Progenitor cell of endocrine pancreas (in vitro differentiated cells): ENCODE data around the gene ZNF776. TPM values are rescaled to one million over a fixed set of nuclear protein-coding genes. Genes with fewer than 3 reads are reported as not detected.
"Not testable (repeated sequence)": the region's sequence is repeated elsewhere in the genome, so short reads cannot be mapped to it uniquely, and the experiment has no call there.

Source experiments
- DNase-seq: peaks from one replicate; pipeline ENCODE4 v3.0.0; 2021; ENCODE audit warnings: low spot score; ENCODE audit not compliant: unreplicated experiment
- H3K27ac Mint-ChIP-seq: 2 replicates; pipeline ENCODE4 v1.8.0; 2021; ENCODE audit warnings: mild to moderate bottlenecking, moderate library complexity, mixed read lengths
- H3K27me3 Mint-ChIP-seq: 2 replicates; pipeline ENCODE4 v1.8.0; 2021; ENCODE audit warnings: mixed read lengths
- H3K36me3 Mint-ChIP-seq: 2 replicates; pipeline ENCODE4 v1.8.0; 2022; ENCODE audit warnings: mixed read lengths; ENCODE audit not compliant: insufficient read depth
- H3K4me1 Mint-ChIP-seq: 2 replicates; pipeline ENCODE4 v1.8.0; 2021; ENCODE audit warnings: low read depth, mixed read lengths
- H3K4me3 Mint-ChIP-seq: 2 replicates; pipeline ENCODE4 v1.8.0; 2021; ENCODE audit warnings: low read depth, mild to moderate bottlenecking, moderate library complexity, mixed read lengths
- H3K9me3 Mint-ChIP-seq: 2 replicates; pipeline ENCODE4 v1.8.0; 2021; ENCODE audit warnings: low read depth, mixed read lengths
- total RNA-seq: library from RNA; stranded (reverse); gene quantifications from 2 replicates; pipeline ENCODE4 v1.2.1, GENCODE V29; 2021
- TF ChIP-seq, protein P1 (sequence below): fragments of 200-600 bp; sonication (generic); IDR thresholded peaks from one replicate; pipeline ENCODE4 v1.5.0; 2021; ENCODE audit warnings: antibody characterized with exemption, mild to moderate bottlenecking; ENCODE audit not compliant: unreplicated experiment

Gene ZNF776
- total RNA-seq, 1 donor from 2014 or later, result 35.3 TPM

GRCh38 chr19:57789288-57789687 lies 42.7 kb downstream of the ZNF776 start:
- Mint-ChIP-seq H3K9me3 (peaks cover 6% of the 10 kb centered on the region), H3K4me3 (no peak overlapping the region), H3K4me1 (no peaks in the 10 kb centered on the region), H3K36me3 (peaks cover 48% of the 10 kb centered on the region), H3K27ac (no peak overlapping the region), H3K27me3 (no peaks in the 10 kb centered on the region)
- TF ChIP-seq, protein P1, sequence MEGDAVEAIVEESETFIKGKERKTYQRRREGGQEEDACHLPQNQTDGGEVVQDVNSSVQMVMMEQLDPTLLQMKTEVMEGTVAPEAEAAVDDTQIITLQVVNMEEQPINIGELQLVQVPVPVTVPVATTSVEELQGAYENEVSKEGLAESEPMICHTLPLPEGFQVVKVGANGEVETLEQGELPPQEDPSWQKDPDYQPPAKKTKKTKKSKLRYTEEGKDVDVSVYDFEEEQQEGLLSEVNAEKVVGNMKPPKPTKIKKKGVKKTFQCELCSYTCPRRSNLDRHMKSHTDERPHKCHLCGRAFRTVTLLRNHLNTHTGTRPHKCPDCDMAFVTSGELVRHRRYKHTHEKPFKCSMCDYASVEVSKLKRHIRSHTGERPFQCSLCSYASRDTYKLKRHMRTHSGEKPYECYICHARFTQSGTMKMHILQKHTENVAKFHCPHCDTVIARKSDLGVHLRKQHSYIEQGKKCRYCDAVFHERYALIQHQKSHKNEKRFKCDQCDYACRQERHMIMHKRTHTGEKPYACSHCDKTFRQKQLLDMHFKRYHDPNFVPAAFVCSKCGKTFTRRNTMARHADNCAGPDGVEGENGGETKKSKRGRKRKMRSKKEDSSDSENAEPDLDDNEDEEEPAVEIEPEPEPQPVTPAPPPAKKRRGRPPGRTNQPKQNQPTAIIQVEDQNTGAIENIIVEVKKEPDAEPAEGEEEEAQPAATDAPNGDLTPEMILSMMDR, result no peak
- DNase-seq, result no peak

DNA sequence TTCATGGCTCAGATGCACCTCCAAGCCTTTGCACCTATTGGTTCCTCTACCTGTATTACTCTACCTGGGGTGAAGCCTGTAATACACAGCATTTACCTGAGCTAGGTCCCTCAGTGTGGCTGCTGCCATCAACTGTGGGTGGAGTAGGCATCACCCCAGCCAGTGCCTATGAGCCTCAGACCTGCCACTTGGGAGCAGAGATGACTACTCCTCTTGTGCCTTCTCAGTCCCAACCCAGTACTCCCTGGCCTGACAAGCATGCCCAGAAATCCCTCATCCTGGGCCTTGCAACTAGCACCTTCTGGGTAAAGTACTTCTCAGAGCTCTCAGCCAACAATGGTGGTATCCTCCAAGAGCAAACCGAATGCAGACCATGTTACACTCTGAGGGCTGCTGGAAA lies 50.0 kb downstream of the ZNF776 start:
- Mint-ChIP-seq H3K4me1 (peaks cover 18% of the 10 kb centered on the region), H3K27ac (peak overlapping the region; percentile 69), H3K36me3 (peaks cover 21% of the 10 kb centered on the region)
- H3K27me3 Mint-ChIP-seq, H3K4me3 Mint-ChIP-seq, H3K9me3 Mint-ChIP-seq, DNase-seq: not testable (repeated sequence)

DNA sequence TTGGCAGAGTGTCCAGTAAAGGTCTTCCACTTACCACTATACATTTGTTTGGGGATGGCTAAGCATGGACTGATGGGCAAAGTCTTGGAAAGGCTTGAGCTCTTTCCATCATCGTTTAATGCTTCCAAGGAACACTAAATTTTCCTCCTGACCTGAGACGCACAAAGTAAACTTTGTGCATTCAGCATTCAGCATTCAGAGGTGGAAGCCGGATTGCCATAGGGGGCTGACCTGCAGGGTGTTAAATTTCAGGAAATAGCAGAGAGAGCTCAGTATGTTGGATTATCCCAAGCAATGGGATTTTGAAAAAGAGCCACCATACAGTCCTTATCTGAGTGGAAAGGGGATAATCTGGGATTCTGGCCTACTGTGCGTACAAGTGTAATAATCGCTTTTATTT lies 54.1 kb downstream of the ZNF776 start:
- TF ChIP-seq, protein P1, result no peak
- H3K4me3 Mint-ChIP-seq, result no peak overlapping the region
- peaks cover 20% of the 10 kb centered on the region for H3K36me3 Mint-ChIP-seq
- H3K27me3 Mint-ChIP-seq, result no peaks in the 10 kb centered on the region
- peak overlapping the region; percentile 90 for H3K27ac Mint-ChIP-seq
- no peak for DNase-seq
- no peaks in the 10 kb centered on the region for H3K9me3 Mint-ChIP-seq
- peaks cover 46% of the 10 kb centered on the region for H3K4me1 Mint-ChIP-seq

GRCh38 chr19:57802269-57802668 lies 55.7 kb downstream of the ZNF776 start:
- Mint-ChIP-seq H3K4me3 (peak overlapping the region; percentile 31), H3K36me3 (peaks cover 19% of the 10 kb centered on the region), H3K27ac (peak overlapping the region; percentile 90), H3K4me1 (peaks cover 47% of the 10 kb centered on the region), H3K27me3 (no peaks in the 10 kb centered on the region), H3K9me3 (no peaks in the 10 kb centered on the region)
- DNase-seq, result no peak
- TF ChIP-seq, protein P1, result no peak

DNA sequence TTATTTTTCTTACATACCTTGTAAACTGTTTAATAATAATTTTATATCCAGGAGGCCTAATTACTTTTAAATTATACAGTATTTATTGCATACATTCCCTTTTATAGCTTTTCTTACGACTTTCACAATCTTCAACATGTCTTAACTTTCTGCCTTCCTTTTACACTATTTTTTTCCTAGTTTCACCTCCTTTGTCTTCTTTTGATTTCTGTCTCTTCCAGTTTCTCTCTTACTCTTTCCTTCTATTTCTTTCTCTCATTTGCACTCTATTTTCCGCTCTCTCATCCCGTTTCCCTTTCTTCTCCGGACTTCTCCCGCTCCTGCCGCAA lies 56.6 kb downstream of the ZNF776 start:
- Mint-ChIP-seq H3K36me3 (peaks cover 23% of the 10 kb centered on the region), H3K4me3 (peak overlapping the region; percentile 80), H3K27ac (peak overlapping the region; percentile 97), H3K27me3 (no peaks in the 10 kb centered on the region), H3K9me3 (no peaks in the 10 kb centered on the region), H3K4me1 (peaks cover 47% of the 10 kb centered on the region)
- TF ChIP-seq, protein P1, result no peak
- no peak for DNase-seq

- Mint-ChIP-seq H3K9me3 (no peaks in the 10 kb centered on the region), H3K27ac (peak overlapping the region; percentile 97), H3K36me3 (peaks cover 24% of the 10 kb centered on the region), H3K4me3 (peak overlapping the region; percentile 80), H3K27me3 (no peaks in the 10 kb centered on the region), H3K4me1 (peaks cover 47% of the 10 kb centered on the region)
- TF ChIP-seq, protein P1, result no peak
- peak; percentile 34 for DNase-seq
These were observed 57.1 kb downstream of the ZNF776 start for GRCh38 chr19:57803594-57804325.
